RWPE1 (cell line): ENCODE data around the gene ARHGEF7.

Source experiments
- CTCF ChIA-PET: fragments of 350-600 bp; sonication (Branson Sonifier 250); formaldehyde crosslinking; extraction: SDS; loops from one replicate; lab custom pipeline; 2021; lab: Yijun Ruan, JAX
- POLR2A ChIA-PET: fragments of 400-600 bp; formaldehyde crosslinking; extraction: SDS; loops from one replicate; lab custom pipeline; 2020; ENCODE audit warnings: antibody characterized with exemption; ENCODE audit not compliant: low non-redundant PET; lab: Yijun Ruan, JAX
- DNase-seq: peaks from one replicate; pipeline ENCODE4 v3.0.0; 2012; ENCODE audit warnings: low spot score
- H3K27ac ChIP-seq: fragments of 450-650 bp; 2 replicates; pipeline ENCODE4 v1.5.1; 2017
- CTCF ChIP-seq: fragments of 450-650 bp; conservative IDR thresholded peaks from 2 replicates; pipeline ENCODE4 v1.5.1; 2017; ENCODE audit warnings: low read depth, mild to moderate bottlenecking

Gene ARHGEF7

GRCh38 chr13:111337206-111337605 is 222.1 kb downstream of the ARHGEF7 start:
- POLR2A ChIA-PET: no interaction called here
- CTCF ChIA-PET: no interaction called here
- DNase-seq: peak; percentile 52
- TF ChIP-seq CTCF: no peak
- no peak overlapping the region for H3K27ac ChIP-seq

GRCh38 chr13:111337741-111338140 is 222.6 kb downstream of the ARHGEF7 start:
- no peak for DNase-seq
- ChIA-PET POLR2A (no interaction called here), CTCF (no interaction called here)
- H3K27ac ChIP-seq: no peak overlapping the region
- no peak for TF ChIP-seq CTCF

- no peak for TF ChIP-seq CTCF
- CTCF ChIA-PET: no interaction called here
- no peak for DNase-seq
- H3K27ac ChIP-seq: no peak overlapping the region
- POLR2A ChIA-PET: no interaction called here
Observed at GRCh38 chr13:111338841-111339240, 223.7 kb downstream of the ARHGEF7 start.

- ChIA-PET CTCF (no interaction called here), POLR2A (no interaction called here)
- TF ChIP-seq CTCF: no peak
- H3K27ac ChIP-seq: no peak overlapping the region
- DNase-seq: no peak
Observed at GRCh38 chr13:111339366-111340143, 224.4 kb downstream of the ARHGEF7 start.

- no peak for DNase-seq
- no peak overlapping the region for H3K27ac ChIP-seq
- ChIA-PET POLR2A (no interaction called here), CTCF (no interaction called here)
- TF ChIP-seq CTCF: no peak
Observed at GRCh38 chr13:111341886-111342285, 226.8 kb downstream of the ARHGEF7 start.

GRCh38 chr13:111342721-111343120 is 227.6 kb downstream of the ARHGEF7 start:
- no peak for TF ChIP-seq CTCF
- no peak overlapping the region for H3K27ac ChIP-seq
- no peak for DNase-seq
- ChIA-PET CTCF (no interaction called here), POLR2A (no interaction called here)
